NCI-H1092 treated with DMSO at 0.1 percent for 48 hours (cell line): ENCODE measurements around the gene GRIN3A.
A peak's percentile ranks its signal among the peaks of the same experiment; 100 is the strongest.

Source experiments
- DNase-seq: peaks from one replicate; lab custom pipeline; 2025; lab: John Stamatoyannopoulos, UW

GRIN3A gene

GRCh38 chr9:101705135-101705661 is 33.2 kb downstream of the GRIN3A start:
- peak; percentile 80 for DNase-seq

- DNase-seq, result no peak
These were observed 36.2 kb downstream of the GRIN3A start for GRCh38 chr9:101702257-101702656.

DNA sequence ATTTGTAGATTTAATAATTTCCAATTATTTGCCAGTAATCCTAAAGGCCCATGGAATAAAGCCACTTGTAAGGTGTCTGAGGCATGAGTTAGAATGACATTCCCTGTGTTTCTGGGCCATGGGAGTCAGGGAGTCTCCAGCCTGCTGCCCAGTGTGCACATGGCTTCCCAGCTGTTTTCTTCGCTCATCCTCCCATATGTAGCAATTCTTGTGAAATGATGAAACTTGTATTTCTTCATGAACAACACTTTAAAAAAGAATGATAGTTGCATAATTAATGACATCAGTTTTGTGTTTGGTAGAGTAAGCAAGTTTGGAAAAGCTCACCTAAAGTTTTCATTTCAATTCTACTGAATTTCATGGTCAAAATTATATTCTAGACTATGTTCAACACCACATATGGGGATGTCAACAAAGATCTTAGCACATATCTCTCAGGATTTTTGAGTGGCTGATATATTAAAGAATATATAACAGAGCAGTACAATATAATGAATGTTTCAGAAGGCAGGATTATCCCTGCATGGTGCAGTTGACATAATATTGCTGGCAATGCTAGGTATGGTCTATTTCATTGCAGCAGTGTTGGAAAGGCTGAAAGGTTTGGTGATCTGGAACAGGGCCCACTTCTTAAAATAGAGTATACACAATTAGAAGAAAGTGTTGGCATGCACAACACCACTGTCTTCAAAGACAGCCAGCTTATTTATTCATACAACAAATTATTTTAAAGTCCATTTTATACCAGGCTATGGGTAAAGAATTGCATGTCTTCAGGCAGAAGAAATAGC is 44.7 kb downstream of the GRIN3A start:
- DNase-seq, result no peak

DNA sequence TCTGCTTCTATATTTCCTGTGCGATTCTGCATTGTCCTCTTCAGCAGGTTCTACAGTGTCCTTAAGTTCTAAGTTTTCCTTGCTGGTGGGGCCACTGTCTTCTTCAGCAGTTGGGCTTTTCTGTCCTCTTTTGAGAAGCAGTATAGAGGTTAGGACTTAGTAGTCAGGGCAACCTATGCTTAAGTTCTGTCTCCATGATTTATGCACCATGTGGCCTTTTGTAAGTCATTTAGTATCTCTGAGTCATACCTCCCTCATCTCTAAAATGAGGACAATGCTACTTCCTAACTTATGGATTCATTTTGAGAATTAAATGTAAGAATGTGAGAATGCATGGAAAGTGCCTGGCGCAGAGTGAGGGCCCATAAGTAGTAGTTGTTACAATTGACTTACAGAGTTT is 46.8 kb downstream of the GRIN3A start:
- no peak for DNase-seq

DNA sequence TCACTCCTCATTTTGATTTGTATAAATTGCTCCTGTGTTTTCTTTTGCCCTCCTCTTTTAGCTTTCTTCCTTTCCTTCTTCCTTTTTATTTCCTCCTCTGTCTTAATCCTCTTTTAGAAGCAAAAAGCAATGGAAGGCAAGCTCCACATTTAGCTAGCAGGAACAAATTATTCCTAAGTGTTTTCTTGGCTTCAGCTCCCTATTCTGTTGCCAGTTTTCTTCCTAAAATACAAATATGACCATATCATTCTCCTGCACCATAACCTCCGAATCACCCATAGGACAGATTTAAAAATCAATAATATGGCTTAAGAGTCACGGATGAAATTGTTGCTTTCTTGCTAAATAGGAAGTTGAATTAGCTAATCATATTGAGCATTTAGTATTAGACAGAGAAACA is 49.4 kb downstream of the GRIN3A start:
- no peak for DNase-seq

- no peak for DNase-seq
These were observed 53.8 kb downstream of the GRIN3A start for GRCh38 chr9:101684665-101685064.

DNA sequence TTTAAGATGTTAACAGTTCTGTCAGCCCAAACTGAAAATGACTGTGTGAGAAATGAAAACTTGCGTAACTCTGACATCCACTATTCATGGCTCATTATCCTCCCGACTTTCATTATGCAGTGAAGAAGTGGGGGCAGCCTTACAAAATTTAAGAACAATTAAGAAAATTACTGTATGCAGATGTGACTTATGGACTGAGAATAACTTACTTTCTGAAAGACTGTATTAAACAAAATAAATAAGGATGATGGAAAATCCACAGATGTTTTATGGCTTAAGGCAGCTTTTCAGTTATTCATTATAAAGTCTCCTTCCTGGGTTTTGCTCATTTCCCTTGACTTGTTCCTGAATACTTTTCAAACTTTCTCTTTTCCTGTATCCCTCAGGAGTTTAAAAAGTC is 55.2 kb downstream of the GRIN3A start:
- no peak for DNase-seq

DNA sequence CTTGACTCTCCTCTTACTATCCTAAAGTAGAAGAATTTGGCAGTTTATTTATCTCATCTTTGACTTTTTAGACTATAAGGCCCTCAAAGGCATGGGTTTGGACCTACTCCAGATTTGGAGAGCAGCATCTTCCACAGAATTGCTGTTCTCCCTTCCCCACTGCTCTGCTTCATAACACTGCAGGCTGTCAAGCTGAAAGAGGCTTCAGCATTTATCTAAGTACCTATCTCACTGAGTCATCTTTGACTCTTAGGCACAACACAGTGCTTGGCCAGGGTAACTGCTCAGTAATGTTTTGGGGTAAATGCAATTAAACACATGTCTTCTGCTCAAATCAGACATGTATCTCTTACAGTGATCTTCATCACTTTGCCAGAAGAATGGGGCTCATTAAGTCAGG is 60.6 kb downstream of the GRIN3A start:
- DNase-seq, result no peak

DNA sequence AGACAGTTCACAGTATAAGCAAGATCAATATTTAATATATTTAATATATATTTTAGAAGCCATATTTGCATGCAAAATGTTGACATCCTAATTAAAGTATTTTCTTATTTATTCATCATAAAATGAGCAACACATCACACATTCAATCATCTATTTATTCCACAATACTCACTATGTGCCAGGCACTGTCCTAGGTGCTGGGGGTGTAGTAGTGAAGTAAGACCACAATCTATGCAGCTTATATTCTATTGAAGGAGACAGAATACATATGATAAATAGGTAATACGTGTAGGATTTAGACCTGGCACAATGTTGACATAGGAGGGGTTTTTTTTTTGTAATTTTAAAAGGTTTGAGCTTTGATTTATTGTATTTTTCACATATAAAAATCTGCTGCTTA is 63.1 kb downstream of the GRIN3A start:
- DNase-seq, result no peak

DNA sequence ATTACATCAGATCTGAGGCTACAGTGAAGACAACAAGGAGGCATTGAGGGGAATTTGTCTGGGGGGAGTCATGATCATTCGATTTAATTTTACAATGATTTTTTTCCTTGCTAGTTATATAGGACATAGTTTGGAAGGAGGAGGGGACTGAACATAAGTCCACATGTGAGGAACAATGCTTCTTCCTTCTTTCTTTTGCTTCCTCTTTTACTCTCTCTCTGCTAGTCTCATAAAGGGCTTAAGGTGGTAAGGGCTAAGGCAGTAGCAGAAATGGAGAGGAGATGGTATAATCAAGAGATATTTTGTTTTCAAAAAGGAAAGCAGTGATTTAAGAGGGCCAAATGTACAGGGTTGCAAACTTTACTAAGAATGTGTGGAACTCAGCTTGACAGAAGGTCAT is 64.3 kb downstream of the GRIN3A start:
- no peak for DNase-seq

- no peak for DNase-seq
These were observed 64.8 kb downstream of the GRIN3A start for GRCh38 chr9:101673642-101674041.

DNA sequence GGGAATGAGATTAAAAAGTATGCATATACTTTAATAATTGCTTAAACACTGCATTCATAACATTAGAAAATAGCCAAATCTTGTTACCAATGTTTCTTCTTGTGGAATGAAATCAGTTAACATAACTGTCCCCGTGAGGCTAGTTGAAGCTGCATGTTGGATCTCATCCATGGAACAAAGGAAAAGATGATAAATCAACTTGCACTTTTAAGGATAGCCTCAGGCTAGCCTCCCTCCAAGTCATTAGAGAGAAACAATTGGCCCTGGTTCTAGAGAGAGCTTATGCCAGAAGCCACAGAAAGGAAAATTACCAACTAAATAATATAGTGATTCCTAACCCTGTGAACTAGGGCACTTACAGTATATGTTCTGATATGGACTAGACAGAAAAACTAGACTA is 66.9 kb downstream of the GRIN3A start:
- no peak for DNase-seq

DNA sequence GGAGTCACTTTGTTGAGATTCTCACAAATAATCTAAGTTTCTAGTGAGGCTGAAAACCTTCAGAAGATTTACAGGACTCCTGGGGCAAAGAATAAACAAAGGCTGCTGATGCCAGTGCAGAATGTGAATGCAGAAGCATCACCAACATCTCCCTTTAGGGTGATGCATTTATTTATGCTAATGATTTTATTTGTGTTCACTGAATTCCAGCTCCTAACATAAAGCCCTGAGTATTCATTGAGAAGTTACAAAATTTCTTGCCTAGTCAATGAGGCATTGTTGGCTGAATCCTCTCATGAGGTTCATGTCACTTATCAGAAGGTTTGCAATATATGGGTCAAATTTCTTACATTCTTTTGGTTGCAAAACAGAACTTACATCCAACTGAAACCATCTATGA is 70.0 kb downstream of the GRIN3A start:
- DNase-seq, result no peak

DNA sequence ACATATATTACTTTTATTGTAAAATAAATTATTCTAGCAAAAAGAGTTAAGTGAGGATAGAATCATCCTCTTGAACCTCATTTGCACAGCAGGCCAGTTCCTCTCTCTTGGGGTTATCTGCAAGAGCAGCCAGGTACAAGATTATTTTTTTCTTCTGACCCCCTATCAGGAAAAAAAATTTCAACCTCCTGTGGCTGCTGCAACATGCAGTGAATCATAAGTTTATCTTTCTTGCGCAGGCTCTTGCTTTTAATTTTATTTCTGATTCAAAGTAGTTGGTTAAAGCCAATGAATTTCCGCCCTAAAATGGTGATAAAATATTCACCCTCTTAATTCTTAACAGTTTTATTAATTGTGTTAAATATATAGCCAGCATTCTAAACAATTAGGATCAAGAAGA is 74.0 kb downstream of the GRIN3A start:
- no peak for DNase-seq

DNA sequence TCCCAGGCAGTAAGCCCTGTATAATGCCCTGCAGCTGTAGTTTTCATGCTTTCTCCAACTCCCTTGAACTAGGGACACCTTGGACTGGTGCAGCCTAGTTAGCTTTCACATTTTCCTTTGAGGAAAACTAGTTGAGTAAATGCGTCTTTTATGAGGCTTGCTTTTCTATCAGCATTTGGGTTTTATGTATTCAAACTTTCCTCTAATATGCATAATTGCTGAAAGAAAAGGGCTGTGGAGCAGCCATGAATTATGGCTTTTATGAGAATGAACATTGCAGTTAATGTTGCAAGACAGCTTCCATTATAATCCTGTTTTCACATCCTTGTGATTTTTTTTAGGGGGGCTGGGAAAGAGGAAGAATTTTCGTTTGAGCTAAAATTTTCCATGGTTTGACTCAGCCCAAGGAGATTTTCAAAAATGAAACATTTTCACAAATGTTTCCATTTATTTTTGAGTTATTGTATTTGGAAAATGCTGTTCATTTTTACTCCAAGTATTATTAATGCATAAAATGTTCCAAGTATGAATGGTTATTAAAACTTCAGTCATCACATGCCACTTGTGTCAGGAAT is 85.8 kb downstream of the GRIN3A start:
- no peak for DNase-seq

DNA sequence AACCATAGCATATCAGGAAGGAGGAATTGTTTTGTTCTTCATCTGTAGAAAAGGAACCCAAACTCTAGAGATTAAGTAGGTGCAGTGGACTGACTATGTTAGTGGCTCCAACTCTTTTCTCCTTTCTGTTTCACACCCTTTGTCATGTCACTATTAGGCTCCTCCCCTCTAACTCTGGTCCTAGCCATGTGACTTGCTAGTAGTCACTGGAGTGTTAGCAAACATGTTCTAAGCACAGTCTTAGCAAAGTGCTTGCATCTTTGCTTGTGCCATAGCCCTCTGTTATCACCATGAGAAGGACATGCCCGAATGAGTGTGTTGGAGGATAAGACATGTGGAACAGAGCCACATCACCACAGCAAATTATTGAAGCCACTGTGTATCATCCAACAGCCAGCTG is 88.3 kb downstream of the GRIN3A start:
- no peak for DNase-seq

DNA sequence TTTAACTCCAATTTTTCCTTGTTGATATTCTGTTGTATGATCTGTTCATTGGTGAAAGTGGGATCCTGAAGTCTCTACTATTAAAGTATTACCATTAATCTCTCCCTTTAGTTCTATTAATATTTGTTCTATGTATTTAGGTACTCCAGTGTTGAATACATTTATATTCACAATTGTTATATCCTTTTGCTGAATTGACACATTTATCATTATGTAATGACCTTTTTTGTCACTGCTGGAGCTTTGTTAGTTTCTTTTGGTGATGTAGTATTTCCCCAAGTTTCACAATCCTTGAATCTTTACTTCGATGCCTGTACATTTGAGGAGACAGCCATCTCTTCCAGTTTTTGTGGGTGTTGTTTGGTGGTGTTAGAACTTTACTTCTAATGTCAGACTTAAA is 90.0 kb downstream of the GRIN3A start:
- DNase-seq, result no peak

- DNase-seq, result no peak
These were observed 98.4 kb downstream of the GRIN3A start for GRCh38 chr9:101639785-101640665.

DNA sequence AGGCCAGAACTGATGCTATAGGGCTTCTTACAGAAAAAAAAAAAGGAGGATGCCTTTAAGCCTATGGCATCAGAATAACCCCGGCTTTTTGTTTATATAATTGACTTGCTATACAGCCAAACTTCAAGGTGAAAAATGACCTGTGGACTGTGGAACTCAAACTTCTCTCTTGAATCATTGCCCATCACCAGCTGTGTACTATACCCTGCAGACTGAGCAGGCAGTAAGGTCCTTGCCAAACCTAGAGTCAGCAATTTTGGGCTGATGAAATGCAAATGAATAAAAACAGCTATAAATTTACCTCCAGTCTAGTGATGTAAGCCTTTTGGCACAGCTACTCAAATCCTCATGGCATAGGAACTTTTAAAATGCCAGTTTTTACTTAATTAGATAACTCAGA is 99.1 kb downstream of the GRIN3A start:
- DNase-seq, result no peak

- DNase-seq, result no peak
These were observed 102.2 kb downstream of the GRIN3A start for GRCh38 chr9:101636247-101636646.

DNA sequence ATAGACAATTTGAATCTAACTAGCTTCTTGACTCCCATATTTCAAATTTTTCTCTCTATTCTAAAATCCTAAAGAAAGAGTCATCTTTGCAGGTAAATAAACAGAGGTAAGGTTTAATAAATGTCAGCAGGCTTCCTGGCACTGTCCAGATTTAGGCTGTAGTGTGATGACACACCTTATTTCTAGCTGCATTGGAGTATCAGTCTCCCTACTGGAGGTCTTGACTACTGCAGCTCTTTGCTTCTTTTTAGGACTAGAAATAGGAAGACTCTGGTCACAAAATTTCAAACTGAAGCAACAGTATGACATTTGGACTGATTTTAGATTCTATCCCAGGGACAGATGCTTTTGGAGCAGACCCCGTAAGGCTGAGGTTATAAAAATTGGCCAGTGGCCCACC is 103.0 kb downstream of the GRIN3A start:
- no peak for DNase-seq

DNA sequence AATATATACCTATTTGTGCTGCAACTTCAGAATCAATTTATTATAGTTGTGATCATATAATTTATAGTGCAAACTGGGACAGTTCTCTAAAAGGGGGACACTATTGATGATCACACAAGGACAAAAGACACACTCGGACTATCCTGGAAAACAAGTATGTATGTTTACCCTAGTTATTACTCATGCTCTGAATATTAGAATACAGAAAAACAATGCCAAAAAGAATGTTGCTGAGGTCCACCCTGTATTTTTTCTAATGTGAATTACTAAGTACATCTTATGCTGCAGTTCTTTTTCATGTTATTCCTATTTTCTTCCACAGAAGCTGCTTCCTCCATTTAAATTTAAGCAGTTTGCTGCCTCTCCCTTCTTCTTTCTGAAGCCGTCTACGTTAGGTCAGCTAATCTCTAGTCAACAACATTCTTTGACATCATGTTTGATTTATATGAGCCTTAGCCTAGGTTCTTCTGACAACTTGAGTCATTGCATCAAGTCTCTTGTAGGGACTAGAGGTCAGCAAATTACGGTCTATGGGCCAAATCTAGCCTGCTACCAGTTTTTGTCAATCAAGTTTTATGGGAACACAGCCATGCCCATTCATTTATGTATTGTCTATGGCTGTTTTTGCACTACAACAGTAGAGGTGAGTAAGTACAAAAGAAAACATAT is 103.6 kb downstream of the GRIN3A start:
- no peak for DNase-seq
